SKM-1 (cell line): ENCODE measurements around the gene HSF2.

Source experiments
- DNase-seq: peaks from one replicate; lab custom pipeline; 2025; ENCODE audit not compliant: unreplicated experiment; lab: John Stamatoyannopoulos, UW

Gene HSF2, protein sequence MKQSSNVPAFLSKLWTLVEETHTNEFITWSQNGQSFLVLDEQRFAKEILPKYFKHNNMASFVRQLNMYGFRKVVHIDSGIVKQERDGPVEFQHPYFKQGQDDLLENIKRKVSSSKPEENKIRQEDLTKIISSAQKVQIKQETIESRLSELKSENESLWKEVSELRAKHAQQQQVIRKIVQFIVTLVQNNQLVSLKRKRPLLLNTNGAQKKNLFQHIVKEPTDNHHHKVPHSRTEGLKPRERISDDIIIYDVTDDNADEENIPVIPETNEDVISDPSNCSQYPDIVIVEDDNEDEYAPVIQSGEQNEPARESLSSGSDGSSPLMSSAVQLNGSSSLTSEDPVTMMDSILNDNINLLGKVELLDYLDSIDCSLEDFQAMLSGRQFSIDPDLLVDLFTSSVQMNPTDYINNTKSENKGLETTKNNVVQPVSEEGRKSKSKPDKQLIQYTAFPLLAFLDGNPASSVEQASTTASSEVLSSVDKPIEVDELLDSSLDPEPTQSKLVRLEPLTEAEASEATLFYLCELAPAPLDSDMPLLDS

DNA sequence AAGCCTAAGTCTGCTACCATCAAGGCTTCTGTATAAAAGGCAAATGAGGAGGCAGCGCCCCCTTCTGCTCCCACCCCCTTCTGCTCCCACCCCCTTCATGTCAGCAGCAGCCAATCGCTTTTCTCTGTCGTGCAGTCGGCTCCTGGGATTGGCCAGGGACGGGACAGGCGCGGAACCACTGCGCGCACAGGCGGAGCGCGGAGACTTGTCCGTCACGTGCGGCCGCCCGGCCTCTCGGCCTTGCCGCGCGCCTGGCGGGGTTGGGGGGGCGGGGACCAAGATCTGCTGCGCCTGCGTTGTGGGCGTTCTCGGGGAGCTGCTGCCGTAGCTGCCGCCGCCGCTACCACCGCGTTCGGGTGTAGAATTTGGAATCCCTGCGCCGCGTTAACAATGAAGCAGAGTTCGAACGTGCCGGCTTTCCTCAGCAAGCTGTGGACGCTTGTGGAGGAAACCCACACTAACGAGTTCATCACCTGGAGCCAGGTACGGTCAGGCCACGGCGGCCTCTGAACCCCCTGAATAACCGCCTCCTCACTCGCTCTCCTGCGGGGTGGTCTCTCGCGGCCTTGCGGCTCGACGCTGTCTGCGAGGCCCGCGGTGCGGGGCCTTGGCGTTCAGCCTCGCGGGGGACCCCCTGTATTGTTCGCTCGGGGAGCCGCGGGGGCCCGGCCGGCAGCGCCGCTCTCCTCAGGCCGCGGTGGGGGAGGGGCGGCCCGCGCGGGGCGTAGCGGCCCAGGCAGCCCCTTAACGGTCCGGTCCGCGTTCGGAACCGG lies at the start of gene HSF2:
Gene HSF2, plus strand, starts transcription at position 305 of the 773 bp plus-strand sequence. Its CDS starts 86 bp downstream, at position 391.
- DNase-seq: peak; percentile 93

DNA sequence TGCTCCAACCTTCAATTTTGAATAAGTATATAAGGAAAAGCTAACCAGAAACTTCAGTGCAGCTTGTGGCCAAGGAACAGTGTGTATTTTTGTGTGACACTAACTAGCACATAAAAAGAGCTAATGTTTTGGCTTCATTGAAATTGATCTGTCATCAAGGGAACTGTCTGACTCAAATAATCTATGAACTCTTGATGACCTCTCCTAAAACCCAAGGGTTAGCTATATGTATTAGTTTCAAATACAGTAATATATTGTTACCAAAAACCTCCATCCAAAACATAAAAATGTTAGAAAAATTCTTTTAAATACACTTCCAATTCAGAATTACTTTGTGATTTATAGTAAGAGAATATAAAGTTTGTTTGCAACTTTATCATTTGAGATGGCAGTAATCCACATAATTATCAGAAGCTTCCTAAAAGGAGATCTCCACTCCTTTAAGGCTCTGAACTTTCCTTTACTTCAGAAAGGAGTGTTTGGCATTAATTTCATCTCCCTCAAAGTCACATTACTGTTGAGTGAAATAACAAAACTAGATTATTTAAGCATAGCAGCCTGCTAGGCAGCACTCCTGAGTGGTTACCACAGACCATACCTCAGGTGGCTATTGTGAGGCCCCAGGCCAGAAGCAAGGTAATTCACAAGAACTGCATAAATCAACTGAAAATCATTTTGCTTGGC lies 46.3 kb upstream of the HSF2 start:
- no peak for DNase-seq

DNA sequence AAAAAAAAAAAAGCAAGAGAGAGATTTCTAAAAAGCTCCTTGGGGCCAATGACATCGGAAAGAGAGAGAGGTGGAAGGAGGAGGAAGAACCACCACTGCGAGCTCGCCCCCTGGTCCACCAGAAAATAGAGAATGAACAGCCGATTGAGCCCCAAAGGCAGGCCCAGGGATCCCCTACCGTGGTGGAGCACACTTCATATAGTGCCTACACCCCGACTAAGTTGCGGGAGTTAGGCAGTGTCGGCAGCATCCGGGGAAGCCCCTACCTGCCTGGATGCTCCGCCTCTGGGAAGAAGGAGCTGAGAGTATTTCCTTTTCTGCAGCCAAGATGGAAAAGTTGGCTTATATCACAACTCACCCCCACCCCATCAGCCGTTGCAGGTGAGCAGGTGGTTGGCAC lies 38.6 kb upstream of the HSF2 start:
- DNase-seq: no peak

DNA sequence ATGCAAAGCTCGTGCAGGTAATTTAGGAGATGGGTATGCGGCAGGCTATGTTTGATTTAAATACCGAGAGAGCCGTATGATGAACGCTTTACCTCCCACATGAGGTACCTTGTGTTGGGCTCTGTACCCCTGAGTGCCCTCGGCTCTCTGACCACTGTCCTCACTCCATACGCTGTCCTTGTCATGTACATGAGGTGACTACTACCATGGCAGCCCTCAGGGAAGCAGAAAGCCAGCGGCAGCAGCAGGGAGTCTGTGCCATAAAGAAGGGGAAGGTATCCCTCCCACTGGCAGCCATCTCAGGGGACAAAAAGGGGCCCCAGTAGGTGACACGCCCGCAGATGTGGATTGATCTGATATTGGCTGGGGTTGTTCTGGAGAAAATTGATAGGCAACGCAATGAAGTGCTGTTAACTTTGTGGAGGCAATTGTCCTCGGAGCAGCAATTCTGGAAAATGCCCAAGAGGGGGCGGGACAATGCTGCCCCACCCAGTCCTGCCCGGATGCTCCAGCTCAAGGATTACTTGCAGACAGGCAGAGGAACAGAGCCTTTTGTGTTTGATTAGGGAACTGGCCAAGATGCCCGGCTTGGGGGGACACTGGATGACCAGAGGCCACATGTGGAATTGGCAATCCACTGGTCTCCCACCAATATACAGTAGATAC lies 38.0 kb upstream of the HSF2 start:
- DNase-seq: no peak

DNA sequence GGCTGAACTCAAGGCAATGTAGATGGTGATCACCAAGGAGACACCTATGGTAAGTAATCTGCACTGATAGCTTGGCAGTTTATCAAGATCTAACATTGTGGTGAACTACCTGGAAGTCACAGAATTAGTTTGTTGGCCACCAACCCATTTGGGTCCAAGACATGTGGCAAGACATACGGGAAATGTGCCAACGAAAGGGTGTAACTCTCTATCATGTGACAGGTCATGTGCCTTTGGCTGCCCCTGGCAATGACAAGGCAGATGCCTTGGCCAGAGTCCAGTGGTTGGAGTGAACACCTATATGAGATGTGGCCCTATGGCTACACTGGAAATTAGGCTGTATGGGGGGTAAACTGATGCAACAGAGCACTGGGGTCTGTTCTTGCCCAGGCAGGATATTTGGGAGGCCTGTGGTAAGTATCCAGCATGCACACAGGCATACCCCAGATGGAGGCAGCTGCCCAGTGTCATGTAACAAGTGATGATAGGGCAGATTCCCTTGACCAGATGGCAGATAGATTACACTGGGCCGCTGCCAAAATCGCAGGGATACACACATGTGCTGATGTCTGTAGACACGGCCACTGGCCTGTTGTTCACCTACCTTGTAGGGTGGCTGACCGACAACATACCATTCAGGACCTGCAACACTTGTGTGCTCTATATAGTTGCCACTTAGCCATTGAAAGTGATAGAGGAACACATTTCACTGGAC lies 35.5 kb upstream of the HSF2 start:
- no peak for DNase-seq

DNA sequence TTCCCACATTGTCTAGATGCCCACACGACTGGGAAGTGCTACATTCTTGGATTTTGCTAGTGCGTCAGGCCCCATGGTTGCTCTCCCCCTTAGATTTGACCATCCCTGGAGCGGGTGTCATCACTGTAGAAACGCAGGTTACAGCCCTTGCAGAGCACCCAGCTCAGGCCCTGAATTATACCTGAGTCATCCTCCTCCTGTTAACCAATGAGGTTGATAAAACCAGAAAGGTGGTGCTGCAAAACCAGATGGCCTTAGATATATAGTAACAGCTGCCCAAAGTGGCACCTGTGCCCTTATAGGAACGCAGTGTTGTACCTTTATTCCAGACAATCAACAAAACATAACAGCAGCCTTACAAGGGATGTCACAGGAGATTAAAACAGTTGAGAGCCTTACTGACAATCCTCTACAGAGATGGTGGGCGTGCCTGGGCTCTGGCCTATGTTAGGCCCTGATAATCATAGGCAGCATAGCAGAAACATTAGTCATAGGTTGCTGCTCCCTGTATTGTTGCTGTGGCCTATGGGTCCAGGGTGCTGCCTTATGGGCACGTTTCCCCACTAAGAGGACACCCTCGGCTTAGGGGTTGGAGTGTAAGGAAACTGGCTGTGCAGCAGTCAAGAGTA lies 33.6 kb upstream of the HSF2 start:
- DNase-seq: no peak

DNA sequence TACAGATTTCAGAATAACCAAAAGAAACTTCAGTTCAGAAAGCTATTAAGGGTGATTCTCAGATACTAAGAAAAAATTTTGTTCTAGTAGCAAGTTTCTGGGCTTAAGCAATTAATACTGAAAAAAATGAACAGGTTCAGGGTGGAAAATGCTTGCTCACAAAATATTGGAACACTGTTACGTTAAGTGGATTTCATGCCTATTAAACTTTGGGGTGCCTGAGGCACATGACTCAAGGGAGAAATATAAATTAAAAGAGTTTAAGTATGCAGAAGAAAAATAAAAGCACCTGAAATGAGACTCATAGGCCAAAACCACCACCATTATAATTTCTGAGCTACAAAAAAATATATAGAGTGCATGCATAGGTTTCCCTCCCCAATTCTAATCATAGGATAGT lies 32.3 kb upstream of the HSF2 start:
- DNase-seq: no peak

DNA sequence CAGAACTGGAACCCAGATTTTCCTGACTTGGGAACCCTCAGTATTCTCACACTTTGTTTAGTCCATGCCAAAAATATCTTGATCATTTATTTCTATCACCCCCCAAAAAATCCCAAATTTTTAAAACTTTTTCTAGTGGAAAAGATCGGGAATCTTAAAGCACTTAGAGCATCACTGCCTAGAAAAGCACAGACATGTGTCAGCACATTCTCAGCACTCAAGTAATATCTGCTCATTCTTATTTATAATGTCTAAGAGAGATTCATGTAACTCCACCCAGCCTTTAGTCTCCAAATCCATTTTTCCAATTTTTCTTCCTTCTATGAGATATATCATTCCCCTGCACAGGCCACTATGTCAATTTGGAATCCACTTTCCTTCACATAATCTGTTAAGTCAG lies 29.9 kb upstream of the HSF2 start:
- DNase-seq: no peak

DNA sequence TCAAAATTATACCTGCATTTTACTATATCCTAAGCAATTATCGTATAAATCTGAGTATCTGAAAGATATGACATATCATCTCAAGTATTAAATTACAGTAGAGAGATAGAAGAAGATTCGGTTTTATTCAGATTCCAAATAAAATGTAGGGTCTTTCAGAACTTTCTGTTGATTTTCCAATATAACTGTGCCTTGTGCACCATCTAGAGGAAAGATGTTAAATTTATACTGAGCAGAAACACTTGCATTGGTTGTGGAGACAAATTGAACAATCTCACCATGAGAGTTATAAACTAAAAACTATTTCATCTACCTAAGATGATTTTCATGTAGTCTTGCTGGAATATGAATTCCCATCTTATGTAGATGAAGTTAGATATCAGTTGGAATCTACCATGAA lies 26.8 kb upstream of the HSF2 start:
- DNase-seq: no peak

DNA sequence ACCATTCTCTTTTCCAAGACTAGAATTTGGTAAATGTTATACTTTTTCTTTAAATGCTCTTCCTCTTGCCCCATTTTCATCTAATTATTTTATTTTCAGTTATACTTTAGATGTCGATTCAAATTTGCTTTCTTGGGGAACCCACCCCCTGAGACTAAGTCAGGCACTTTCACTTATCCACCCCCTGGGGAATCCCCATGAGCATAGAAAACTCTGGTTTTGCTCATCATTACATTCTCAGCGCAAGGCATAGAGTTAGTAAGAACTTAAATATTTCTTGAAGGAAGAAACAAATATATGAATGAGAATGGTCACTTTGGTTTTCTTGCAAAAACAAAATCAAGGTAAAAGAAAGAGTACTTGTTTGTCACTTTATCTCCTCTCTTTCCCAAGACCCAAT lies 25.1 kb upstream of the HSF2 start:
- DNase-seq: no peak

DNA sequence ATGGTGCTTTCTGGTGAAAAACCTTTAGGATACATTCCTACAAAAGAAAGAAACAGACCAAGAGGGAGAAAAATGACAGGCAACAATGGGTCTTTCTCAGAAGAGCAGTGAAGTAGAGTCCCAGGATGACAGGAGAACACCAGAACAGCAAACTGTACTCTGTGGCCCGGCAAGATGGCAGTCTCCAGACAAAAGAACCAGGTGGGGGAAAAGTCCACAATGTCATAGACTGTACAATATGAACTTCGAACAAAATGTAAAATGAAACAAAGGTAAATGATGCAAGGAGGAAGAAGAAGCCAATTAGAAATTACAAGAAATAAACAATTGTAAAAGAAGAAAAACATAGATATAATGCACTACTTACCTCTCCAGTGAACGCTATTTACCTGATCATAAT lies 23.2 kb upstream of the HSF2 start:
- DNase-seq: no peak

DNA sequence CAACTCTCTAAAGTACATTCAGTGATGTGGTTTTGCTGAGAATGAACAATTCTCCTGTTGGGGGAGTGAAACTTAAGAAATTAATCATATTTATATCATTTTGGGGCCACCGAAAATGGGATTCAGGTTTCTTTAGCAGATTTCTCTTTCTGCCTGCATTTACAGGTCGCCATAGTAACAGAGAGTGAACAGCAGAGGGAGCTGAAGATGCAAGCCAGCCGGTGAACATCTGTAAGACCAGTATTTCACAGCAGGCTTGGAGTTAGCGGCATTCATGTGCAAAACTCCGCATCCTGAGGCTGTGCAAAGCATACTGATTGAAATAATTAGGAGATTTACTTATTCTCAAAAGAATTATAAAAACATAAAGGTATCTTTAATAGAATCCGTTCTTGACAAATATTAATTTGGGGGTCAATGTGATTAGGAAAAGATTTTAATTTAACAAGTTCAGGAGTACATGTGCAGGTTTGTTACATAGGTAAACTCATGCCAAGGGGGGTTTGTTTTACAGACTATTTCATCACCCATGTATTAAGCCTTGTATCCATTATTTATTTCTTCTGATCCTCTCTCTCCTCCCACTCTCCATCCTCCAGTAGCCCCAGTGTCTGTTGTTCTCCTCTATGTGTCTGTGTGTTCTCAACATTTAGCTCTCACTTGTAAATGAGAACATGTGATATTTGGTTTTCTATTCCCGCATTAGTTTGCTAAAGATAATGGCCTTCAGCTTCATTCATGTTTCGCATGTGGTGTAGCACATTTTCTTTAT lies 17.8 kb upstream of the HSF2 start:
- peak; percentile 33 for DNase-seq

DNA sequence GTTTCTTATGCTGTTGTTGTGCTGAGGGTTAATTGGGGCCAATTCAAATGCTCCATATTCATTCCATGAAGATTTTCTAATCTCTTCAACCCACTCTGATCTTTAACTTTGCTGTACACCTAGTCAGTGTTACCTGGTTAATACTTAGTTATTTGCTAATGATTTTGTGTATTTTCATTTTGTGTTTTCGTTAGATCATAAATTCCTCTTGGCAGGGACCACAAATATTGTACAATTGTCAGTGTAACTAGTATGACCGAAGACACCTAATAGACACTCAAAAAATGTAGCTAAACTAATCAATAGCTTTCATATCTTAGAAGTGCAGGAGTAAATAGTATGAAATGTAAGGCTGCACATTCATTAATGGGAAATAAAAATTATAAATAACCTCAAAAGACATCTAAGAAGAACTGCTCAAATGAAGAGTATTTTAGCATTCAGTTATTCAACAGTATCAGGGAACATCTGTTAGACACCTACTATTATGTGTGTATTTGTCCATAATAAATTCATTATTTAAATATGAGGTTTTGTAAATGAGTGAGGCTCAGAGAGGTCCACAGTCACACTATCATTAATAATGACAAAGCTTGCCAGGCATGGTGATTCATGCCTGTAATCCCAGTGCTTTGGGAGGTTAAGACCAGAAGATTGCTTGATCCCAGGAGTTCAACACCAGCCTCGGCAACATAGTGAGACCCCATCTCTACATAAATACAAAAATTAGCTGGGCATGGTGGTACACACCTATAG lies 13.4 kb upstream of the HSF2 start:
- no peak for DNase-seq

DNA sequence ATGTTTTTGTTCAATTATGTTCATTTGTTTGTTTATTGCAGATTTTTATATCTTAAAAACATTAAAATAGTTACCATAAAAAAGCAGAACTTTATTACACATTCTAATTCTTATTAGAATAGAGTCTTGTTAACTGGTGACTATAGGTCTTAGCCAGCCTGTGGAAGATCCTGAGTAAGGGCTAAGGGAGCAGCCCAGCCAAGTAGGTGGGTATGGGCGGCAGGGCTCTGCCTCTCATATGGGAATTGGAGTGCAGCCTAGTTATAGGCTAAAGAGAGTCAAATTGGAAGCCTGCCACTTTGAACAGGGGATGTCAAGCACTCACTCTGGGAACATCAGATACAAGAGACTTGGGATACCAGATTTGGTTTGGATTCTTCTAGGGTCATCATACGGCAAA lies 10.5 kb upstream of the HSF2 start:
- no peak for DNase-seq

DNA sequence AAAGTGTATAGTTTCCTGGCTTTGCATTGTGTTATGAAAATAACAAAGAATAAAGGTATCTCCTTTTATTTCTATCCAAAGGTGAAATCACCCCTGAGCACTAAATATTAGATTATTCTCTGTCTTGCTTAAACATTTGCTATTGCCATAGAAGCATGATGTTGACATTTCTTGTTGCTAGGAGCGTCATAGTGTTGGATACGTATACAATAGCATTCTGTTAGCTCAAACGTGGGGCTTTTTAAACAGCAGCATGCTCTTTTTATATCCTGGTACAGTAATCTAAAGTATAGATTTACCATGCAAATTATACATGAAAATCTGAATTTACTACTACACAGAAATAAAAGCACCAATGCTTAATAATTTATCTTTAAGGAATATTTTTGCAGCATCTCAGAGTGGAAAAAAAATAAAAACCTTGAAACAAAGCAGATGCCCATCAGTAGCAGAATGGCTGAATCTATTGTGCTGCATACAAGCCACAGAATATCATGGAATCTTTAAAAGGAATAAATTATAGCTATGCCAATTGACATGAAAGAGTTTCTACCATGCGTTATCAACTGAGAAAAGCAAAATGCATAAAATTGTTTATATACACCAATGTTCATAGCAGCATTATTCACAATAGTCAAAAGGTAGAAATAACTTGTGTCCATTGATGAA lies 9.6 kb upstream of the HSF2 start:
- no peak for DNase-seq

DNA sequence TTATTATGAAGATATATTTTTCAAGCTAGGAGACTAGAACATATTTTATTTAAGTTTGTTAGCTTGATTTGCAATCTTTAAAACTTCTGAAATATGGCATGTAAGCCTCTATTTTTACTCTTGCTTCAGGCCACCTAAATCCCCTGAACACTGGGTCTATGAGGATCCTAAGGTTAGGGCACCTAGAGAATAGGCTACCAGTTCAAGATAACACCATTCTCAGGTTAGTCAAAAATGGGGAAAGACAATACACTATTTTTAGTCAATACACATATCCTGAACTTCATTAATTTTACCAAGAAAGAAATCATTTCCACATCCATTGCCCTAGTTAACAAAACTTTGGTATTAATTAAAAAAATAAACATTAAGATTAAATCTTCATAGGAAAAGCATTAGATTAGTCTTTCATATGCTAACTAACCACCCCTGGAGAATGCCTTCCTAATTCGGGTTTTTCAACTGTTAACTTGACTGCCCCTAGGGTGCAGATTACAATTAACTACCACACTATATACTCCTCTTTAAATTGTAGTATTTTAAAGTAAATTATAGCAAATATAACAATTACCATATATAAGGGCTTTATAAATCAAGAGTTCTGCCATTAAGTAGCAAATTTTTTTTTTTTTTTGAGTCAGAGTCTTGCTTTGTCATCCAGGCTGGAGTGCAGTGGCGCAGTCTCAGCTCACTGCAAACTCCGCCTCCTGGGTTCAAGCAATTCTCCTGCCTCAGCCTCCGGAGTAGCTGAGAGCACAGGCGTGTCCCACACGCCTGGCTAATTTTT lies 6.7 kb upstream of the HSF2 start:
- DNase-seq: no peak

DNA sequence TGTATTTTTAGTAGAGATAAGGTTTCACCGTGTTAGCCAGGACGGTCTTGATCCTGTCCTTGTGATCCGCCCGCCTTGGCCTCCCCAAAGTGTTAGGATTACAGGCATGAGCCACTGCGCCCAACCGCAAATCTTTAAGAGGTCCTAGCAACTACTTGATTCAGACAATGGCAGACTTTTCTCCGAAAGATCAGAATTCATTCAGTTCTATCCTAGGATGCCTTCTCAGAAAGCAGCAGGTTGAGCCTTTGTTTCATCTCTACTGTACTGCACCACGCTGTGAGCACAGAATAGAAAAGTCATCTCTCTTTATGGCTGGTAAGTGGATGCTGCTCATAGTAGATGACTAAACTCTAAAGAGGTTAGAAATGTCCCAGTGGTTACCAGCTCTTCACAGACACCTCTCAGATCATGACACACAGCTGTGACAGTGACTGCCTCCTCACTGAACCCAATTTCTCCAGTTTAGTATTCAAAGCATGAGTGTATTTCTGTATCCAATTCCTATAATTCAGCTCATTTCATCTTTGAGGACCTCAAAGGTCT lies 6.0 kb upstream of the HSF2 start:
- DNase-seq: no peak
